GM18499 (cell line): Measurements from ENCODE around the gene LMNA.
"Not testable (repeated sequence)": the region's sequence is repeated elsewhere in the genome, so short reads cannot be mapped to it uniquely, and the experiment has no call there.

ENCODE experiments used
- ATAC-seq: cut with Tn5 transposase; IDR thresholded peaks from one replicate; pipeline ENCODE4 v1.9.1; 2021; ENCODE audit warnings: moderate number of reproducible peaks; ENCODE audit not compliant: insufficient read depth, unreplicated experiment

Gene LMNA

DNA sequence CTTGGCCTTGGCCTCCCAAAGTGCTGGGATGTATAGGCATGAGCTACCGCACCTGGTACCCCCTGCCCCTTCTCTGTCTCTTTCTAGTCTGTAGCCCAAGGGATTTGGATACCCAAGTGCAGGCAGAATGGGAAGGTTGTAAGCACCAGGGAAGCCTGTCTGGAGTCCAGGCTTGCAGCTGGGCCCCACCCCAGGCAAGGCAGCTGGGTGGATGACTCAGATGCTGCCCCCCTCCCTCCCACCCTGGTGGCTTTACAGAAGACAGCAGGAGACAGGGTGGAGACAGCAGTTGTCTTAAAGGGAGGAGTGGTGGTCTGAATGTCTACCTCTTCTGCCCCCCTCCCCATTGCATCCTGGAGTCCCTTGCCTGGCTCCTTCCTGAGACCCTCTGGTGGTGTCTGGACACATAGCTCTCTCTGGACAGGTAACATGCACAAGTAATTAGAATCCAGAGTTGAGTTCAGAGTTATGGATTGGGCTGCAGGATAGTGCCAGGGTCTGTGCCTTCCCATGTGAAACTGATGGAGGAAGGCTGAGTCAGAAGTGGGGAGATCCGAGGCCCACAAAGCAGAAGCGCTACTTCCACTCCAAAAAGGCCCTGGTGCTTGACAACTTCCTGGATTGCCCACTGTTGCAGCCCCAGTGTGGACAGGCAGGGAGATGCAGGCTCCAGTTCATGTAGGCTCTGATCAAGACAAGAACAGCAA lies 5.1 kb downstream of the LMNA start:
- no peak for ATAC-seq

DNA sequence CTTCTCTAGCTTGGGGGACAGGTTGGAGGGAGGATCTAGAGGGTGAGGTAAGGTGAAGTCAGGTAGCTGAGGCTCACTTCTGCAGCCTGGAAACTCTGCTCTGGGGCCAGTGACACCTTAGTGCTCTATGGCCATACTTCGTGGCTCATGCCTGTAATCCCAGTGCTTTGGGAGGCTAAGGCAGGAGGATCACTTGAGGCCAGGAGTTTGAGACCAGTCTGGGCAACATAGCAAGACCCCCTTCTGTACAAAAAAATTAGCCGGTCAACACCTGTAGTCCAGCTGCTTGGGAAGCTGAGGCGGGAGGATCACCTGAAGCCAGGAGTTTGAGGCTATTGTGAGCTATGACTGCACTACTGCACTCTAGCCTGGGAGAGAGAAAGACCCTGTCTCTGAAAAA lies 5.8 kb downstream of the LMNA start:
- ATAC-seq = no peak

DNA sequence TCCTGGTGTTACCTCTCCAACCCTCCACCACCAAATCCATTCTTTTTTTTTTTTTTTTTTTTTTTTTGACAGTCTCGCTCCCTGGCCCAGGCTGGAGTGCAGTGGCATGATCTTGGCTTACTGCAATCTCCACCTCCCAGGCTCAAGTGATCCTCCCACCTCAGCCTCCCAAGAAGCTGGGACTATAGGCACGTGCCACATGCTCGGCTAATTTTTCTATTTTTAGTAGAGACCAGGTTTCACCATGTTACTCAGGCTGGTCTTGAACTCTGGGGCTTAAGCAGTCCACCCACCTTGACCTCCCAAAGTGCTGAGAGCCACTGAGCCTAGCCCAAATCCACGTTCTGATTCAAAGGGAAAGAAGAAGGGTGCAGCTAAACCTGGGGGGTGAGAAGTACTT lies 6.5 kb downstream of the LMNA start:
- ATAC-seq = not testable (repeated sequence)

DNA sequence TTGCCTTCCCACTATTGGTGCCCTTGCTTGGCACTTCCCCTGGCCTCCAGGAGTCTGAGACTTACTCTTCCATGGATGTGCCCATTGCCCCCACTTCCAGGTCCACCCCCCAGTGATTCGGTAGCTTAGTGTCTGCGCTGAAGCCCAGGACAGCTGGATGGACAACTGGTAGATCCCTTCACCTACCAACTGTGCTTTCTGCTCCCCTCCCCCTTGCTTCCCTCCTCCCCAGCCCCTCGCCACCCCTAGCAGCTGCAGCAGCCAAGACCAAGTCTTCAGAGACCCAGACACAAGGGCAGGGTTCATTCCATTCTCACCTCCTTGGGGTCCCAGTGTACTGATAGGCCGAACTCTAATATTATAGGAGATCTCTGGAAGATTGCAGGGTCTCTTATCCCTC lies 6.9 kb downstream of the LMNA start:
- no peak for ATAC-seq

- no peak for ATAC-seq
These were observed 7.6 kb downstream of the LMNA start for GRCh38 chr1:156122086-156122485.

- no peak for ATAC-seq
These were observed 8.2 kb downstream of the LMNA start for GRCh38 chr1:156122519-156123355.

- ATAC-seq = no peak
These were observed 9.1 kb downstream of the LMNA start for GRCh38 chr1:156123356-156124196.

GRCh38 chr1:156124557-156125483 lies 10.3 kb downstream of the LMNA start:
- no peak for ATAC-seq

DNA sequence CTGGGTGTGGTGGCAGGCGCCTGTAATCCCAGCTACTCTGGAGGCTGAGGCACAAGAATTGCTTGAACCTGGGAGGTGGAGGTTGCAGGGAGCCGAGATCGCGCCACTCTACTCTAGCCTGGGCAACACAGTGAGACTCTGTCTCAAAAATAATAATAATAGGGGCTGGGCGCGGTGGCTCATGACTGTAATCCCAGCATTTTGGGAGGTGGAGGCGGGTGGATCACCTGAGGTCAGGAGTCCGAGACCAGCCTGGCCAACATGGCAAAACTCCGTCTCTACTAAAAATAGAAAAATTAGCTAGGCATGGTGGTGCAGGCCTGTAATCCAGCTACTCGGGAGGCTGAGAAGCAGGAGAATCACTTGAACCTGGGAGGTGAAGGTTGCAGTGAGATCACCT lies 11.0 kb downstream of the LMNA start:
- ATAC-seq = not testable (repeated sequence)

- ATAC-seq = no peak
These were observed 11.6 kb downstream of the LMNA start for GRCh38 chr1:156126043-156126629.

DNA sequence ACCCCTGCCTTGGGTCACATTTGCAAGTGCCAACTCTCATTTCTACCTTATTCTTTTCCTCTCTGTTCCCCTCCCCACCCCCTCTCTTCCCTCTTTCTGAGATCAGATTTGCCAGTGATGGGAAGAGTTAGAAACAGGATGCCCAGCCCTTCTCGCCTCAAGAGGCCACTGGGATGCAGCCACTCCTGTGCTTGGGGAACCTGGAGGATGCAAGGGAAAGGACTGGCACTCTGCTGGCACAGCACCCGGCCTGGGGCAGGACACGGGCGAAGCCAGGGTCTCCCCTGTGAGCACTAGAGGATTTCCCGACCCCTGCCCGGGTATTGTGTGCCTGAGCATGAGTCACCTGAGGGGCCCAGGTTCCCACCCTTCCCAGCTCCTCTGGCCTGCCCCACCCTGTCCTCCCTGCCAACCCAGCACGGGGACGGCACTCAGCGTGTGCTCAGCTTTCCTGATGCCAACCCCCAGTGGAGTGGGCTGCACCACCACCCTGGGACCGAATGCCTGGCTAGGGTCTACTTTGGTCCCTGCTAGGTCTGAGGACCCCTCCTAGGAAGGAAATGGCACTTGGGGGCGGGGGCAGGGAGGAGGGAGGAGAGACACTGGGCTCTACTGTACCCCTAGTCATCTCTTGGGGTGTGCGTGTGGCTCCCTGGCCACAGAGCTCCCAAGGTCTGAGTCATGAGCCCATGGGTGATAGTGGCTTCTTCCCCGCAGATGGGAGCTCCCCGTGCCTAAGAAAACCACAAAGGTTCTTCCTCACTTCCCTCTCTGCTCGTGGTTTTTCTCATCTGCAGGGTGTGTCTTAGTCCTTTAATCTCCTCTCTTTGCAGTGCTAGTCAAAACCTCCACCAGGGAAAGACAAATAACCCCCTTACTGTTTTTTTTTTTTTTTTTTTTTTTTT lies 12.4 kb downstream of the LMNA start:
- ATAC-seq = peak; percentile 30

- ATAC-seq = no peak
These were observed 13.8 kb downstream of the LMNA start for GRCh38 chr1:156128308-156128653.

- ATAC-seq = no peak
These were observed 14.4 kb downstream of the LMNA start for GRCh38 chr1:156128654-156129597.

- ATAC-seq = no peak
These were observed 15.4 kb downstream of the LMNA start for GRCh38 chr1:156129687-156130577.

DNA sequence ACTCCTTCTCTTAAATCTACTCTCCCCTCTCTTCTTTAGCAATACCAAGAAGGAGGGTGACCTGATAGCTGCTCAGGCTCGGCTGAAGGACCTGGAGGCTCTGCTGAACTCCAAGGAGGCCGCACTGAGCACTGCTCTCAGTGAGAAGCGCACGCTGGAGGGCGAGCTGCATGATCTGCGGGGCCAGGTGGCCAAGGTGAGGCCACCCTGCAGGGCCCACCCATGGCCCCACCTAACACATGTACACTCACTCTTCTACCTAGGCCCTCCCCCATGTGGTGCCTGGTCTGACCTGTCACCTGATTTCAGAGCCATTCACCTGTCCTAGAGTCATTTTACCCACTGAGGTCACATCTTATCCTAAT lies 16.0 kb downstream of the LMNA start:
- no peak for ATAC-seq

GRCh38 chr1:156134716-156135435 lies 20.4 kb downstream of the LMNA start:
- ATAC-seq = no peak
